ENCODE data around the gene AEBP1.

The AEBP1 gene

DNA sequence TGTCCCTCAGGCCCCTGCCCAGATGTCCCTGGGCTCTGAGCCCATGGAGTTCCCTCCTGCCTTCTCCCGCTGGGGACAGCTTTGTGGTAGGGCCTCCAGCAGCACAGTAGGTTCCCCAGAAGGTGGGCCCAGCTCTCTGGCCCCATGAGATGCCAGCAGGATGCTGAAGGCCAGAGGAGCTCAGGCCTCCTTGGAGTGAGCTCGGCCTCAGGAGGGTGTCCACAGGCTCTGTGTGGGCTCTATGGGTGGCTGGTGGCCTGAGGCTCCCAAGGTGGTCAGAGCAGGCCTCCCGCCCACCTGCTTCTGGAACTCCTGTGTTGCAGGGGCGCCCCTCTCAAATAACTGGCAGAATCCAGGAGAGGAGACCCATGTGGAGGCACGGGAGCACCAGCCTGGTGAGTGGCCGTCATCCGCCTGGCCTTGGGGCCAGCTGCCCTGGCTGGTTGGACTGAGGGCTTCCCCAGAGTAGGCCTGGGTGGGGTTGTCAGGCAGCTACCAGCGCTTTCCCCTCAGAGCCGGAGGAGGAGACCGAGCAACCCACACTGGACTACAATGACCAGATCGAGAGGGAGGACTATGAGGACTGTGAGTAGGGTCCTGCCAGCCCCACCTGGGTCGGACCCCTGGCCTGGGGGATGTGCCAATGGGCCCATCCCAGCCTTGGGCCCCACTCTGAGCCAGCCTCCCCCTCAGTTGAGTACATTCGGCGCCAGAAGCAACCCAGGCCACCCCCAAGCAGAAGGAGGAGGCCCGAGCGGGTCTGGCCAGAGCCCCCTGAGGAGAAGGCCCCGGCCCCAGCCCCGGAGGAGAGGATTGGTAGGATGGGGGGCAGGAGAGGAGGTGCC is 3.2 kb downstream of the AEBP1 start:
- WGBS, 2 donors (ENCODE audit: extremely low coverage in 2 of 2, insufficient read length in 2 of 2, insufficient replicate concordance in 1 of 2), result no CpG with 5 or more reads among the region's 18 CpGs

DNA sequence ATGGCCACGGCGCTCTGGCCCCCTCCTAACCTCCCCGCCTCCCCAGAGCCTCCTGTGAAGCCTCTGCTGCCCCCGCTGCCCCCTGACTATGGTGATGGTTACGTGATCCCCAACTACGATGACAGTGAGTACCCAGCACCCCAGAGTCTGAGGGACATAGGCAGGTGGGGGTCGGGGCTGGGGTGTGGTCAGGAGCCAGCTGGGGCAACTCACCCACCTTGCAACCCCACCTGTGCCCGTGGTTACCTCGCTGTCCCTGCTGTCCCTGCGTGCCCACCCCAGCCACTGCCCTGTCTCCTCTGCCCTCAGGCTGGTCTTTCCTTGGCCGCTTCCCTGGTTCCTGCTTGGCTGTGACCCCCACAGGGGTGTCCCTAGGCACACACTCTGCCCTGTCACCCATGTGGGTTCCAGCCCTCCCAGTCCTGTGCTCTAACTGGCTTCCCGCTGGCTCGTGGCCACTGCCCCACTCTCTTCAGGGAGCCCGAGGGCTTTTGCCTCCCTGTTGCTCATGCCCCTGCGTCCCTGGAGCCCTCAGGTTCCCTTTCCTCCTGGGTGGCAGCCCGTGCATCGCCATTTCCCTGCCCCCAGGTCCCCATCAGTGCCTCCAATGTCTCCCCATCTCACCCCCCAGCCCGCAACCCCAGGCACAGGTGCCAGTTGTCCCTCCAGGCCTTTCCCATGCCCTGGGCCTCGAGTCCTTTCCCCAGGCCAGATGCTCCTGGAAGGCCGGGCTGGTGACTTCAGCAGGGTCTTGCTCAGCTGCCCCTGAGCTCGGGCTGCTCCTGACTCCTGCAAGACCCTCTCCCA is 4.0 kb downstream of the AEBP1 start:
- Histone ChIP-seq H3K18ac (ENCODE audit: low read length) (no peak overlapping the region), H4K91ac (ENCODE audit: low read depth, low read length, poor library complexity) (no peak overlapping the region), H2AFZ (ENCODE audit: low read length) (no peak overlapping the region), H3K9ac (ENCODE audit: low read depth, low read length, poor library complexity) (no peak overlapping the region), H4K8ac (ENCODE audit: low read depth, low read length) (peak overlapping the region; percentile 3), H3K14ac (ENCODE audit: low read length) (no peak overlapping the region), H3K79me1 (ENCODE audit: low read depth, low read length) (no peaks in the 10 kb centered on the region), H2BK15ac (ENCODE audit: low read length) (no peak overlapping the region), H3K27me3 (ENCODE audit: control insufficient read depth in 3 of 3, insufficient read depth in 3 of 3, low read depth in 1 of 3, low read length in 3 of 3) (peaks cover 0 to 8% (median 0%) of the 10 kb centered on the region in 3 experiments), H3K4me2 (ENCODE audit: insufficient read depth, low read length, poor library complexity, severe bottlenecking) (no peak overlapping the region), H2AK5ac (ENCODE audit: low read depth, low read length) (no peak overlapping the region), H3K9me3 (replicated peaks in 1 of 2; ENCODE audit: control insufficient read depth in 2 of 2, insufficient read depth in 1 of 2, low read depth in 1 of 2, low read length in 2 of 2) (peaks cover 0 to 2% of the 10 kb centered on the region in 2 donors), H2BK12ac (ENCODE audit: low read length) (peak overlapping the region; percentile 41), H3K4me1 (ENCODE audit: control insufficient read depth in 2 of 2, insufficient read depth in 1 of 2, low read depth in 1 of 2, low read length in 2 of 2) (peaks cover 8 to 10% of the 10 kb centered on the region in 2 donors), H3K23ac (ENCODE audit: low read depth, low read length, poor library complexity) (peak overlapping the region; percentile 43), H3K4me3 (ENCODE audit: low read length in 2 of 2) (no peak overlapping the region), H2BK120ac (ENCODE audit: low read depth, low read length) (no peak overlapping the region), H3K36me3 (replicated peaks in 1 of 2; ENCODE audit: control insufficient read depth in 2 of 2, insufficient read depth in 2 of 2, low read length in 2 of 2) (peaks cover 18 to 32% of the 10 kb centered on the region in 2 donors), H2BK5ac (ENCODE audit: low read length) (no peak overlapping the region), H3K27ac (replicated peaks; ENCODE audit: low read length) (no peak overlapping the region), H3K4ac (ENCODE audit: low read length) (no peak overlapping the region)
- WGBS, 2 donors (ENCODE audit: extremely low coverage in 2 of 2, insufficient read length in 2 of 2, insufficient replicate concordance in 1 of 2), result no CpG with 5 or more reads among the region's 21 CpGs
- DNase-seq (ENCODE audit: low spot score), result no peak

More for the DNA sequence above, 3.2 kb downstream of the AEBP1 start:
- H3K4me2 ChIP-seq (ENCODE audit: insufficient read depth, low read length, poor library complexity, severe bottlenecking), result no peak overlapping the region
- no peak overlapping the region for H2BK15ac ChIP-seq (ENCODE audit: low read length)
- no peak overlapping the region for H3K23ac ChIP-seq (ENCODE audit: low read depth, low read length, poor library complexity)
- no peak overlapping the region for H2BK120ac ChIP-seq (ENCODE audit: low read depth, low read length)
- H2AK5ac ChIP-seq (ENCODE audit: low read depth, low read length), result no peak overlapping the region
- H3K36me3 ChIP-seq (replicated peaks in 1 of 2; ENCODE audit: control insufficient read depth in 2 of 2, insufficient read depth in 2 of 2, low read length in 2 of 2), result peaks cover 14 to 30% of the 10 kb centered on the region in 2 donors
- H3K4me3 ChIP-seq (ENCODE audit: low read length in 2 of 2), result no peak overlapping the region
- peaks cover 8 to 10% of the 10 kb centered on the region in 2 donors for H3K4me1 ChIP-seq (ENCODE audit: control insufficient read depth in 2 of 2, insufficient read depth in 1 of 2, low read depth in 1 of 2, low read length in 2 of 2)
- no peak for DNase-seq (ENCODE audit: low spot score)
- no peak overlapping the region for H4K91ac ChIP-seq (ENCODE audit: low read depth, low read length, poor library complexity)
- H3K4ac ChIP-seq (ENCODE audit: low read length), result no peak overlapping the region
- H4K8ac ChIP-seq (ENCODE audit: low read depth, low read length), result no peak overlapping the region
- peaks cover 0 to 8% (median 5%) of the 10 kb centered on the region in 3 experiments for H3K27me3 ChIP-seq (ENCODE audit: control insufficient read depth in 3 of 3, insufficient read depth in 3 of 3, low read depth in 1 of 3, low read length in 3 of 3)
- no peak overlapping the region for H2AFZ ChIP-seq (ENCODE audit: low read length)
- no peaks in the 10 kb centered on the region for H3K79me1 ChIP-seq (ENCODE audit: low read depth, low read length)
- H3K18ac ChIP-seq (ENCODE audit: low read length), result no peak overlapping the region
- H3K9me3 ChIP-seq (replicated peaks in 1 of 2; ENCODE audit: control insufficient read depth in 2 of 2, insufficient read depth in 1 of 2, low read depth in 1 of 2, low read length in 2 of 2), result peaks cover 0 to 2% of the 10 kb centered on the region in 2 donors
- H3K27ac ChIP-seq (replicated peaks; ENCODE audit: low read length), result no peak overlapping the region
- no peak overlapping the region for H2BK12ac ChIP-seq (ENCODE audit: low read length)
- H3K14ac ChIP-seq (ENCODE audit: low read length), result peak overlapping the region; percentile 64
- H2BK5ac ChIP-seq (ENCODE audit: low read length), result peak overlapping the region; percentile 13
- H3K9ac ChIP-seq (ENCODE audit: low read depth, low read length, poor library complexity), result no peak overlapping the region

DNA sequence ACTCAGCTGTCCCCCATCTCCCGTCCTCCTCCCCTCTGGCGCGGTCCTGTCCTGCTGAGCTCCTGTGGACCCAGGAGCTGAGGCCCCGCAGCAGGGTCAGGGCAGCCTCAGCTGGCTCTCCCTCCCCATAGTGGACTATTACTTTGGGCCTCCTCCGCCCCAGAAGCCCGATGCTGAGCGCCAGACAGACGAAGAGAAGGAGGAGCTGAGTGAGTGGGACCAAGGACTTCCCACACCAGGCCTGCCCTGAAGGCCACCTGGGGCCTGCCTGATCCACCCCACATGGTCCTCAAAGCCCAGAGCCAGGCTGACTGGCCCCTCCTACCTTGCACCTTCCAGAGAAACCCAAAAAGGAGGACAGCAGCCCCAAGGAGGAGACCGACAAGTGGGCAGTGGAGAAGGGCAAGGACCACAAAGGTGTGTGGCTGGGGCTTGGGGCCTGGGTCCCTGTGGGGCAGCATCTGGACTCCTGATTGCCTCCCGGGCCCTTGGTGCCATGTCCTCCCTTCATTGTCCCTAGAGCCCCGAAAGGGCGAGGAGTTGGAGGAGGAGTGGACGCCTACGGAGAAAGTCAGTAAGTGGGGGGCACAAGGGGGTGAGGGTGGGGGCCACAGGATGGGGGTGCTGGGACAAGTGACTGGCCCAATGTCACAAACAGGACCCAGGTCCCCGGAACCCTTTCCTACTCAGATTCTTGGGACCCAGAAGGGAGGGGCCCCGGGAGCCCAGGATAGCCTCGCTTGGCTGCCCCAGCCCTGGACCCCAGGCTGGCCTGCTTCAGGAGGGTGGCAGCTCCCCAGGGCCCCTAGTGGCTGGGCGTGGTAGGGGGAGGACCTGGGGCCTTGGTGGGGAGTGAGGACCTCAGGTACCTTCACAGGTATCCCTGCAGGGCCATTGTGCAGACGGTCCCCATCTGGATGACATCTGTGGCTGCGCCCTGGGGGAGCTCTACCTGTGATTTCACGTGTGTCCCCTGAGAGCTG is 4.9 kb downstream of the AEBP1 start:
- Histone ChIP-seq H2AK5ac (ENCODE audit: low read depth, low read length) (no peak overlapping the region), H2BK15ac (ENCODE audit: low read length) (no peak overlapping the region), H3K9ac (ENCODE audit: low read depth, low read length, poor library complexity) (peak overlapping the region; percentile 21), H3K4me1 (ENCODE audit: control insufficient read depth in 2 of 2, insufficient read depth in 1 of 2, low read depth in 1 of 2, low read length in 2 of 2) (peaks cover 5 to 6% of the 10 kb centered on the region in 2 donors), H2BK12ac (ENCODE audit: low read length) (no peak overlapping the region), H3K4ac (ENCODE audit: low read length) (no peak overlapping the region), H3K79me1 (ENCODE audit: low read depth, low read length) (no peaks in the 10 kb centered on the region), H3K23ac (ENCODE audit: low read depth, low read length, poor library complexity) (no peak overlapping the region), H3K27ac (replicated peaks; ENCODE audit: low read length) (no peak overlapping the region), H3K27me3 (ENCODE audit: control insufficient read depth in 3 of 3, insufficient read depth in 3 of 3, low read depth in 1 of 3, low read length in 3 of 3) (peaks cover 0 to 2% (median 0%) of the 10 kb centered on the region in 3 experiments), H2BK120ac (ENCODE audit: low read depth, low read length) (no peak overlapping the region), H3K14ac (ENCODE audit: low read length) (no peak overlapping the region), H4K91ac (ENCODE audit: low read depth, low read length, poor library complexity) (no peak overlapping the region), H3K36me3 (replicated peaks in 1 of 2; ENCODE audit: control insufficient read depth in 2 of 2, insufficient read depth in 2 of 2, low read length in 2 of 2) (peaks cover 24 to 39% of the 10 kb centered on the region in 2 donors), H2AFZ (ENCODE audit: low read length) (no peak overlapping the region), H2BK5ac (ENCODE audit: low read length) (peak overlapping the region; percentile 48), H4K8ac (ENCODE audit: low read depth, low read length) (no peak overlapping the region), H3K18ac (ENCODE audit: low read length) (no peak overlapping the region), H3K4me2 (ENCODE audit: insufficient read depth, low read length, poor library complexity, severe bottlenecking) (no peak overlapping the region), H3K9me3 (replicated peaks in 1 of 2; ENCODE audit: control insufficient read depth in 2 of 2, insufficient read depth in 1 of 2, low read depth in 1 of 2, low read length in 2 of 2) (peaks cover 0 to 2% of the 10 kb centered on the region in 2 donors), H3K4me3 (ENCODE audit: low read length in 2 of 2) (no peak overlapping the region)
- no CpG with 5 or more reads among the region's 21 CpGs for WGBS, 2 donors (ENCODE audit: extremely low coverage in 2 of 2, insufficient read length in 2 of 2, insufficient replicate concordance in 1 of 2)
- no peak for DNase-seq (ENCODE audit: low spot score)
